ENCODE results near the gene PTGS2. TPM values are rescaled to one million over a fixed set of nuclear protein-coding genes. Genes with fewer than 3 reads are reported as not detected.

PTGS2 gene
- total and polyA plus RNA-seq, 2 of the 8 experiments (the other 6 are each of a cell fraction or from before 2014, with no cell fraction given): 0.29 to 0.35 TPM

GRCh38 chr1:186634511-186634910 is 45.7 kb downstream of the PTGS2 start:
- Histone ChIP-seq H3K27ac (ENCODE audit: low read depth, low read length) (no peak overlapping the region), H3K23me2 (ENCODE audit: low read depth, low read length) (no peaks in the 10 kb centered on the region), H3K23ac (ENCODE audit: insufficient read length) (no peak overlapping the region), H2AK5ac (ENCODE audit: low read depth, low read length) (no peak overlapping the region), H3K9ac (replicated peaks in 1 of 4; ENCODE audit: extremely low read depth in 1 of 4, low read depth in 3 of 4, low read length in 3 of 4) (no peak overlapping the region), H3K4me3 (ENCODE audit: extremely low read depth in 1 of 4, insufficient read depth in 2 of 4, low read depth in 3 of 4, low read length in 4 of 4) (no peak overlapping the region), H2BK15ac (ENCODE audit: low read length) (no peak overlapping the region), H3K27me3 (replicated peaks in 1 of 4; ENCODE audit: control insufficient read depth in 3 of 4, extremely low read depth in 1 of 4, insufficient read depth in 3 of 4, low read length in 3 of 4) (peaks cover 0 to 5% (median 0%) of the 10 kb centered on the region in 4 experiments; a peak in 1 of 7 replicates), H3K4me1 (replicated peaks in 1 of 4; ENCODE audit: control insufficient read depth in 3 of 4, insufficient read depth in 4 of 4, low read length in 3 of 4) (peaks cover 2 to 3% (median 2%) of the 10 kb centered on the region in 4 experiments; a peak in 3 of 7 replicates), H2BK5ac (ENCODE audit: low read depth, low read length) (no peak overlapping the region), H3K79me2 (ENCODE audit: control insufficient read depth in 1 of 2, insufficient read depth in 2 of 2, low read length in 2 of 2) (no peaks in the 10 kb centered on the region), H4K8ac (ENCODE audit: extremely low read depth, insufficient read depth, low read length) (no peak overlapping the region), H2BK12ac (ENCODE audit: low read depth, low read length) (no peak overlapping the region), H3K4ac (replicated peaks; ENCODE audit: insufficient read length, low read depth, low read length) (no peak overlapping the region), H3K18ac (ENCODE audit: extremely low read depth, low read length) (no peak overlapping the region), H3K4me2 (ENCODE audit: insufficient read depth in 1 of 2, low read depth in 2 of 2, low read length in 2 of 2) (no peak overlapping the region), H4K91ac (replicated peaks; ENCODE audit: insufficient read length, low read length) (no peak overlapping the region), H2BK20ac (ENCODE audit: low read length) (no peak overlapping the region), H3K79me1 (ENCODE audit: low read depth, low read length) (no peaks in the 10 kb centered on the region), H3K36me3 (ENCODE audit: control insufficient read depth in 2 of 4, insufficient read depth in 4 of 4, low read length in 3 of 4) (no peaks in the 10 kb centered on the region), H4K5ac (ENCODE audit: insufficient read length, low read depth, low read length) (no peak overlapping the region), H2BK120ac (replicated peaks; ENCODE audit: low read depth, low read length) (no peak overlapping the region), H2AFZ (ENCODE audit: low read length) (no peak overlapping the region), H3K14ac (ENCODE audit: insufficient read length) (no peak overlapping the region), H3K56ac (replicated peaks; ENCODE audit: insufficient read length, low read depth, low read length) (no peak overlapping the region), H4K20me1 (replicated peaks in 1 of 2; ENCODE audit: control insufficient read depth in 1 of 2, insufficient read depth in 2 of 2, low read length in 2 of 2) (no peaks in the 10 kb centered on the region), H3K9me3 (ENCODE audit: insufficient read depth in 2 of 2, low read depth in 1 of 2, low read length in 1 of 2) (no peaks in the 10 kb centered on the region)
- POLR2A ChIA-PET (ENCODE audit: partially characterized antibody): no interaction called here
- no peak for FAIRE-seq
- CTCF ChIA-PET (ENCODE audit: partially characterized antibody): interaction anchor here (0.7 to 2.0 kb wide), 4 partner anchors 9 to 715 kb away, joined by 3 to 8 read pairs (median 4); partner anchors contain the start of gene PTGS2
- 92% methylated on average over 2 of the region's 2 CpGs; no CpG with 5 or more reads in 1 of the 2 experiments for WGBS, 2 experiments (ENCODE audit: extremely low coverage in 1 of 2, insufficient coverage in 1 of 2, insufficient read length in 1 of 2, insufficient replicate concordance in 2 of 2, low coverage in 1 of 2, low lambda C conversion rate in 2 of 2, missing lambda C conversion rate in 1 of 2)
- DNase-seq (ENCODE audit: low read depth in 1 of 2, low spot score in 2 of 2): no peak
- TF ChIP-seq SIX5 (IDR thresholded peaks at IDR 0.05; ENCODE audit: low read depth, low read length) (no peak), CTBP2 (IDR thresholded peaks at IDR 0.05; ENCODE audit: borderline replicate concordance, insufficient read depth, insufficient read length, low read length) (no peak), ZNF274 (IDR thresholded peaks at IDR 0.05; ENCODE audit: borderline replicate concordance, extremely low read depth, low read length) (no peak)
